LNCAP (cell line): ENCODE data around the gene PDRG1.

Experiments
- CTCF ChIP-seq: fragments of 450-650 bp; IDR thresholded peaks from 2 replicates; pipeline ENCODE4 v1.5.1; 2017; ENCODE audit warnings: mild to moderate bottlenecking

PDRG1 gene

GRCh38 chr20:31923388-31924331, 28.2 kb downstream of the PDRG1 start:
- TF ChIP-seq CTCF = no peak

GRCh38 chr20:31922588-31922987, 29.3 kb downstream of the PDRG1 start:
- no peak for TF ChIP-seq CTCF

GRCh38 chr20:31922181-31922580, 29.7 kb downstream of the PDRG1 start:
- no peak for TF ChIP-seq CTCF

- no peak for TF ChIP-seq CTCF
These were observed 31.5 kb downstream of the PDRG1 start for GRCh38 chr20:31920275-31920855.

GRCh38 chr20:31919410-31920155, 32.3 kb downstream of the PDRG1 start:
- no peak for TF ChIP-seq CTCF

GRCh38 chr20:31918466-31919105, 33.3 kb downstream of the PDRG1 start:
- no peak for TF ChIP-seq CTCF

GRCh38 chr20:31916708-31917107, 35.1 kb downstream of the PDRG1 start:
- no peak for TF ChIP-seq CTCF
